Amniotic epithelial cell (primary cell): Measurements from ENCODE around the gene PCDHGB5.

Experiments used
- DNase-seq: peaks from one replicate; pipeline ENCODE4 v3.0.0-alpha.2; 2010; ENCODE audit warnings: low read depth

Gene PCDHGB5

GRCh38 chr5:141441571-141442170, 43.9 kb downstream of the PCDHGB5 start:
- no peak for DNase-seq
